Stimulated activated CD8-positive, alpha-beta memory T cell treated with anti-CD3 and anti-CD28 coated beads, Interleukin-7, amount 100 ng/mL, for 1 hour (primary cell): Measurements from ENCODE around the gene MRAS.
A peak's percentile ranks its signal among the peaks of the same experiment; 100 is the strongest.

Experiments used
- DNase-seq, 2 donors: peaks; one replicate each; pipeline ENCODE4 v3.0.0-alpha.2; 2020; ENCODE audit warnings: low read depth in 2 of 2

The MRAS gene

GRCh38 chr3:138347960-138348753 is at the start of gene MRAS:
TSS of gene MRAS (plus strand) at chr3:138348579. CDS start at chr3:138372884, 24,305 bp downstream.
- DNase-seq: no peak

GRCh38 chr3:138300647-138301046 is 47.7 kb upstream of the MRAS start:
- DNase-seq: no peak

GRCh38 chr3:138303474-138303873 is 44.9 kb upstream of the MRAS start:
- no peak for DNase-seq

- DNase-seq: no peak
These were observed 40.5 kb upstream of the MRAS start for GRCh38 chr3:138307899-138308298.

- no peak for DNase-seq
These were observed 39.6 kb upstream of the MRAS start for GRCh38 chr3:138308783-138309182.

- no peak for DNase-seq
These were observed 37.9 kb upstream of the MRAS start for GRCh38 chr3:138310494-138310893.

- DNase-seq: no peak
These were observed 33.6 kb upstream of the MRAS start for GRCh38 chr3:138314751-138315150.

- no peak for DNase-seq
These were observed 30.7 kb upstream of the MRAS start for GRCh38 chr3:138317687-138318086.

- DNase-seq: no peak
These were observed 24.4 kb upstream of the MRAS start for GRCh38 chr3:138323971-138324370.

- no peak for DNase-seq
These were observed 22.4 kb upstream of the MRAS start for GRCh38 chr3:138325990-138326389.

- no peak for DNase-seq
These were observed 21.3 kb upstream of the MRAS start for GRCh38 chr3:138326866-138327595.

- no peak for DNase-seq
These were observed 20.5 kb upstream of the MRAS start for GRCh38 chr3:138327831-138328230.

- no peak for DNase-seq
These were observed 20.0 kb upstream of the MRAS start for GRCh38 chr3:138328341-138328740.

GRCh38 chr3:138329127-138329983 is 19.0 kb upstream of the MRAS start, which contains the start of gene NME9:
TSS of gene NME9 (minus strand) at chr3:138329851. CDS start at chr3:138329335, 516 bp downstream.
- DNase-seq: peak; percentile 75 to 78

GRCh38 chr3:138329984-138330293 is 18.4 kb upstream of the MRAS start:
- DNase-seq: no peak

- DNase-seq: no peak
These were observed 17.1 kb upstream of the MRAS start for GRCh38 chr3:138331143-138331894.

- no peak for DNase-seq
These were observed 15.8 kb upstream of the MRAS start for GRCh38 chr3:138332472-138333073.

- no peak for DNase-seq
These were observed 13.8 kb upstream of the MRAS start for GRCh38 chr3:138334608-138335007.

GRCh38 chr3:138336454-138336999 is 11.9 kb upstream of the MRAS start:
- no peak for DNase-seq

GRCh38 chr3:138338244-138338643 is 10.1 kb upstream of the MRAS start:
- DNase-seq: no peak

- no peak for DNase-seq
These were observed 9.6 kb upstream of the MRAS start for GRCh38 chr3:138338811-138339210.
